ENCODE data around the gene EOLA2. TPM values are rescaled to one million over a fixed set of nuclear protein-coding genes. Genes with fewer than 3 reads are reported as not detected.

EOLA2 gene
- total RNA-seq, 1 donor from 2014 or later, result 17.1 TPM

Other genes starting within 250 kb of the EOLA2 start
- gene MAGEA11, start 226.4 kb downstream of the EOLA2 start, total RNA-seq, result not detected
- 0.78 TPM for gene HSFX1, start 164.4 kb downstream of the EOLA2 start, total RNA-seq
- gene MAGEA9, start 156.6 kb downstream of the EOLA2 start, total RNA-seq, result not detected
- gene MAGEA8, start 57.3 kb downstream of the EOLA2 start, total RNA-seq, result not detected
- gene HSFX4, start 8.9 kb downstream of the EOLA2 start, total RNA-seq, result not detected